Esophagus squamous epithelium (tissue), 4 donors: ENCODE data around the gene GSDMA.

ENCODE experiments used
- POLR2A ChIP-seq, 4 donors: fragments of 450-650 bp; IDR thresholded peaks; one replicate each; pipeline ENCODE4 v1.6.1; 2017; ENCODE audit warnings: antibody characterized with exemption in 4 of 4, mild to moderate bottlenecking in 4 of 4, moderate library complexity in 3 of 4
- TF ChIP-seq, protein P1 (sequence below), 6 experiments: fragments of 450-650 bp in 4 of 6; fragments of 200-600 bp in 2 of 6; sonication (generic) in 2 of 6; IDR thresholded peaks; one replicate each; pipeline ENCODE4 v1.5.1; 2016 to 2019; ENCODE audit warnings: antibody characterized with exemption in 6 of 6, mild to moderate bottlenecking in 4 of 6, moderate library complexity in 4 of 6

DNA sequence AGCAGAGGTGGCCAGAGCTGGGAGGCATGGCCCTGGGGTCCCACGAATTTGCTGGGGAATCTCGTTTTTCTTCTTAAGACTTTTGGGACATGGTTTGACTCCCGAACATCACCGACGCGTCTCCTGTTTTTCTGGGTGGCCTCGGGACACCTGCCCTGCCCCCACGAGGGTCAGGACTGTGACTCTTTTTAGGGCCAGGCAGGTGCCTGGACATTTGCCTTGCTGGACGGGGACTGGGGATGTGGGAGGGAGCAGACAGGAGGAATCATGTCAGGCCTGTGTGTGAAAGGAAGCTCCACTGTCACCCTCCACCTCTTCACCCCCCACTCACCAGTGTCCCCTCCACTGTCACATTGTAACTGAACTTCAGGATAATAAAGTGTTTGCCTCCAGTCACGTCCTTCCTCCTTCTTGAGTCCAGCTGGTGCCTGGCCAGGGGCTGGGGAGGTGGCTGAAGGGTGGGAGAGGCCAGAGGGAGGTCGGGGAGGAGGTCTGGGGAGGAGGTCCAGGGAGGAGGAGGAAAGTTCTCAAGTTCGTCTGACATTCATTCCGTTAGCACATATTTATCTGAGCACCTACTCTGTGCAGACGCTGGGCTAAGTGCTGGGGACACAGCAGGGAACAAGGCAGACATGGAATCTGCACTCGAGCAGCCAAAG lies 54.7 kb downstream of the GSDMA start:
- TF ChIP-seq, protein P1, sequence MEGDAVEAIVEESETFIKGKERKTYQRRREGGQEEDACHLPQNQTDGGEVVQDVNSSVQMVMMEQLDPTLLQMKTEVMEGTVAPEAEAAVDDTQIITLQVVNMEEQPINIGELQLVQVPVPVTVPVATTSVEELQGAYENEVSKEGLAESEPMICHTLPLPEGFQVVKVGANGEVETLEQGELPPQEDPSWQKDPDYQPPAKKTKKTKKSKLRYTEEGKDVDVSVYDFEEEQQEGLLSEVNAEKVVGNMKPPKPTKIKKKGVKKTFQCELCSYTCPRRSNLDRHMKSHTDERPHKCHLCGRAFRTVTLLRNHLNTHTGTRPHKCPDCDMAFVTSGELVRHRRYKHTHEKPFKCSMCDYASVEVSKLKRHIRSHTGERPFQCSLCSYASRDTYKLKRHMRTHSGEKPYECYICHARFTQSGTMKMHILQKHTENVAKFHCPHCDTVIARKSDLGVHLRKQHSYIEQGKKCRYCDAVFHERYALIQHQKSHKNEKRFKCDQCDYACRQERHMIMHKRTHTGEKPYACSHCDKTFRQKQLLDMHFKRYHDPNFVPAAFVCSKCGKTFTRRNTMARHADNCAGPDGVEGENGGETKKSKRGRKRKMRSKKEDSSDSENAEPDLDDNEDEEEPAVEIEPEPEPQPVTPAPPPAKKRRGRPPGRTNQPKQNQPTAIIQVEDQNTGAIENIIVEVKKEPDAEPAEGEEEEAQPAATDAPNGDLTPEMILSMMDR (IDR thresholded peaks at IDR 0.05): no peak
- no peak for TF ChIP-seq POLR2A (IDR thresholded peaks at IDR 0.05)
